H9 (cell line): ENCODE data around the gene SNX7. TPM values are rescaled to one million over a fixed set of nuclear protein-coding genes. Genes with fewer than 3 reads are reported as not detected.

Experiments used
- DNase-seq: peaks from one replicate; pipeline ENCODE4 v3.0.0-alpha.2; 2017
- H2AFZ ChIP-seq: one replicate; pipeline ENCODE4 v1.6.1; 2013; ENCODE audit warnings: mild to moderate bottlenecking, low read length, control low read depth, moderate library complexity
- H2AK5ac ChIP-seq: 2 replicates; pipeline ENCODE4 v1.6.1; 2013; ENCODE audit warnings: low read length, control low read depth, mixed read lengths; ENCODE audit not compliant: insufficient read length
- H2BK120ac ChIP-seq: one replicate; pipeline ENCODE4 v1.6.1; 2013; ENCODE audit warnings: low read depth, mild to moderate bottlenecking, low read length, control low read depth, inconsistent platforms; ENCODE audit not compliant: poor library complexity, severe bottlenecking
- H2BK12ac ChIP-seq: 2 replicates; pipeline ENCODE4 v1.6.1; 2013; ENCODE audit warnings: low read length, control low read depth, mixed read lengths, low read depth; ENCODE audit not compliant: insufficient read length
- H2BK15ac ChIP-seq: 2 replicates; pipeline ENCODE4 v1.6.1; 2013; ENCODE audit warnings: low read depth, low read length, control low read depth
- H2BK20ac ChIP-seq: one replicate; pipeline ENCODE4 v1.6.1; 2013; ENCODE audit warnings: low read depth, mild to moderate bottlenecking, low read length, control low read depth, inconsistent platforms; ENCODE audit not compliant: poor library complexity, severe bottlenecking
- H2BK5ac ChIP-seq: 2 replicates; pipeline ENCODE4 v1.6.1; 2013; ENCODE audit warnings: low read length, control low read depth, mixed read lengths; ENCODE audit not compliant: insufficient read length
- H3K14ac ChIP-seq: 2 replicates; pipeline ENCODE4 v1.6.1; 2013; ENCODE audit warnings: low read length, control low read depth; ENCODE audit not compliant: insufficient read depth
- H3K18ac ChIP-seq: 2 replicates; pipeline ENCODE4 v1.6.1; 2013; ENCODE audit warnings: low read depth, mild to moderate bottlenecking, mixed read lengths, low read length, control low read depth; ENCODE audit not compliant: insufficient read length
- H3K23ac ChIP-seq: 2 replicates; pipeline ENCODE4 v1.6.1; 2013; ENCODE audit warnings: low read length, control low read depth, mixed read lengths, low read depth; ENCODE audit not compliant: insufficient read length
- H3K23me2 ChIP-seq: 2 replicates; pipeline ENCODE4 v1.6.1; 2013; ENCODE audit warnings: low read depth, mild to moderate bottlenecking, mixed read lengths, low read length, control low read depth; ENCODE audit not compliant: insufficient read length, poor library complexity, severe bottlenecking
- H3K27ac ChIP-seq: 2 replicates; pipeline ENCODE4 v1.5.1; 2013; ENCODE audit warnings: low read length, control low read depth, mixed read lengths, low read depth; ENCODE audit not compliant: insufficient read length
- H3K27me3 ChIP-seq: 2 replicates; pipeline ENCODE4 v1.6.1; 2013; ENCODE audit warnings: low read length, control low read depth, inconsistent platforms; ENCODE audit not compliant: insufficient read depth
- H3K4ac ChIP-seq: 2 replicates; pipeline ENCODE4 v1.6.1; 2013; ENCODE audit warnings: low read depth, mild to moderate bottlenecking, control low read depth, inconsistent platforms, low read length, moderate library complexity
- H3K4me1 ChIP-seq: 2 replicates; pipeline ENCODE4 v1.6.1; 2013; ENCODE audit warnings: low read length, control low read depth, inconsistent platforms; ENCODE audit not compliant: insufficient read depth
- H3K4me2 ChIP-seq: 2 replicates; pipeline ENCODE4 v1.6.1; 2013; ENCODE audit warnings: low read length, control low read depth, mixed read lengths; ENCODE audit not compliant: insufficient read length, insufficient read depth
- H3K56ac ChIP-seq: 2 replicates; pipeline ENCODE4 v1.6.1; 2013; ENCODE audit warnings: low read depth, mild to moderate bottlenecking, mixed read lengths, low read length, control low read depth; ENCODE audit not compliant: insufficient read length
- H3K79me1 ChIP-seq: 2 replicates; pipeline ENCODE4 v1.6.1; 2013; ENCODE audit warnings: low read depth, mild to moderate bottlenecking, moderate library complexity, low read length, control low read depth, inconsistent platforms; ENCODE audit not compliant: insufficient read depth, poor library complexity, severe bottlenecking
- H3K79me2 ChIP-seq: 2 replicates; pipeline ENCODE4 v1.6.1; 2013; ENCODE audit warnings: low read length, control low read depth, inconsistent platforms; ENCODE audit not compliant: insufficient read depth
- H3K9ac ChIP-seq: 2 replicates; pipeline ENCODE4 v1.6.1; 2013; ENCODE audit warnings: low read length, control low read depth, mixed read lengths; ENCODE audit not compliant: insufficient read length; ENCODE audit errors: extremely low read depth
- H3K9me3 ChIP-seq: one replicate; pipeline ENCODE4 v1.6.1; 2013; ENCODE audit warnings: low read depth, low read length, inconsistent platforms; ENCODE audit not compliant: control insufficient read depth
- H3T11ph ChIP-seq: one replicate; pipeline ENCODE4 v1.6.1; 2013; ENCODE audit warnings: mild to moderate bottlenecking, low read length, control low read depth, inconsistent platforms
- H4K20me1 ChIP-seq: one replicate; pipeline ENCODE4 v1.6.1; 2013; ENCODE audit not compliant: control insufficient read depth, insufficient read length, insufficient read depth
- H4K5ac ChIP-seq: 2 replicates; pipeline ENCODE4 v1.6.1; 2013; ENCODE audit warnings: low read depth, mild to moderate bottlenecking, mixed read lengths, low read length, control low read depth; ENCODE audit not compliant: insufficient read length
- H4K8ac ChIP-seq: replicated peaks from 2 replicates; pipeline ENCODE4 v1.6.1; 2013; ENCODE audit warnings: low read length, control low read depth, mixed read lengths, low read depth; ENCODE audit not compliant: insufficient read length
- H4K91ac ChIP-seq: 2 replicates; pipeline ENCODE4 v1.6.1; 2013; ENCODE audit warnings: low read depth, mild to moderate bottlenecking, moderate library complexity, mixed read lengths, low read length, control low read depth; ENCODE audit not compliant: insufficient read length
- H3K27ac Mint-ChIP-seq, 3 experiments: 2 replicates in 2 of 3; 3 replicates in 1 of 3; pipeline ENCODE4 v1.8.0; 2020 to 2021; ENCODE audit warnings: mixed read lengths in 3 of 3, mild to moderate bottlenecking in 1 of 3, moderate library complexity in 1 of 3
- H3K27me3 Mint-ChIP-seq: 2 replicates; pipeline ENCODE4 v1.8.0; 2021; ENCODE audit warnings: low read depth, mild to moderate bottlenecking, moderate library complexity, mixed read lengths
- H3K36me3 Mint-ChIP-seq, 3 experiments: 2 replicates in 2 of 3; 3 replicates in 1 of 3; pipeline ENCODE4 v1.8.0; 2020 to 2021; ENCODE audit warnings: low read depth in 3 of 3, mixed read lengths in 3 of 3; ENCODE audit not compliant: insufficient read depth in 1 of 3
- H3K4me1 Mint-ChIP-seq, 2 experiments: 2 replicates each; pipeline ENCODE4 v1.8.0; 2020; ENCODE audit warnings: mixed read lengths in 2 of 2
- H3K4me3 Mint-ChIP-seq, 2 experiments: 2 replicates in 1 of 2; 3 replicates in 1 of 2; pipeline ENCODE4 v1.8.0; 2020 to 2021; ENCODE audit warnings: mild to moderate bottlenecking in 2 of 2, mixed read lengths in 2 of 2, moderate library complexity in 1 of 2
- H3K9me3 Mint-ChIP-seq, 2 experiments: 2 replicates in 1 of 2; 3 replicates in 1 of 2; pipeline ENCODE4 v1.8.0; 2020; ENCODE audit warnings: mild to moderate bottlenecking in 2 of 2, mixed read lengths in 2 of 2, moderate library complexity in 1 of 2
- WGBS: extraction: QIAGEN DNeasy Blood & Tissue Kit; methylation state at CpG from one replicate; pipeline ENCODE4 v1.1.7; 2013; ENCODE audit warnings: missing lambda C conversion rate, low lambda C conversion rate, mixed read lengths; ENCODE audit not compliant: insufficient read length; ENCODE audit errors: extremely low coverage; 5-methylcytosine and 5-hydroxymethylcytosine counted together
- total RNA-seq: library from RNA; stranded (reverse); gene quantifications from 2 replicates; pipeline ENCODE4 v1.2.1, GENCODE V29; 2021
- TF ChIP-seq, protein P1 (sequence below): fragments of 200-600 bp; sonication (generic); conservative IDR thresholded peaks from 3 replicates; pipeline ENCODE4 v1.8.0; 2021; ENCODE audit warnings: antibody characterized with exemption, mild to moderate bottlenecking

The SNX7 gene
- total RNA-seq, 1 experiment from 2014 or later = 24.7 TPM

DNA sequence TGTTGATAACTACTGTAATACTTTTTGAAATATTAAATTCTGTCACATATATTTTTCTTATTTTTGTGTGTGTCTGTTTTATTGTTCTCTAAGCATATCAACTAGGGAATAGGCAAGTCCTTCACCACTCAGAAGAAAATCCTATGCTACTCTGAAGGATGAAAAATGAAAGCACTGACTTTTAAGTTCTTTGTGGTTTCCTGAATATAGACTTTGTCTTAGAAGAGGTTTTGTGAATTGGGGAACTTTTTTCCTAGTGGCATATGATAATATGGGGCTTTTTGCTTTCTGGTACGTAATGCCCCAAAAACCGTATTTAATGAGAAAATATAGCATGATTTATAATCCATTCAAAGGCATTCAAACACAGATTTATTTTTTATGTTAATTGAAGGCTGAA lies 136.0 kb downstream of the SNX7 start:
- Histone ChIP-seq H4K5ac (no peak overlapping the region), H3K4me1 (no peaks in the 10 kb centered on the region), H3K23me2 (no peaks in the 10 kb centered on the region), H4K8ac (no peak overlapping the region), H2BK15ac (no peak overlapping the region), H3K14ac (no peak overlapping the region), H2BK12ac (no peak overlapping the region), H4K91ac (no peak overlapping the region), H3K9me3 (no peaks in the 10 kb centered on the region), H3K79me2 (no peaks in the 10 kb centered on the region), H2AK5ac (no peak overlapping the region), H2BK120ac (no peak overlapping the region), H3K4ac (no peak overlapping the region), H2BK5ac (no peak overlapping the region), H3K56ac (no peak overlapping the region), H3K4me2 (no peak overlapping the region), H3T11ph (no peak overlapping the region), H3K27me3 (no peaks in the 10 kb centered on the region), H2BK20ac (no peak overlapping the region), H3K79me1 (no peaks in the 10 kb centered on the region), H4K20me1 (no peaks in the 10 kb centered on the region), H3K18ac (no peak overlapping the region), H3K23ac (no peak overlapping the region), H2AFZ (no peak overlapping the region), H3K9ac (no peak overlapping the region), H3K27ac (no peak overlapping the region)
- H3K9me3 Mint-ChIP-seq = no peaks in the 10 kb centered on the region; a peak in 1 of 5 replicates
- TF ChIP-seq, protein P1, sequence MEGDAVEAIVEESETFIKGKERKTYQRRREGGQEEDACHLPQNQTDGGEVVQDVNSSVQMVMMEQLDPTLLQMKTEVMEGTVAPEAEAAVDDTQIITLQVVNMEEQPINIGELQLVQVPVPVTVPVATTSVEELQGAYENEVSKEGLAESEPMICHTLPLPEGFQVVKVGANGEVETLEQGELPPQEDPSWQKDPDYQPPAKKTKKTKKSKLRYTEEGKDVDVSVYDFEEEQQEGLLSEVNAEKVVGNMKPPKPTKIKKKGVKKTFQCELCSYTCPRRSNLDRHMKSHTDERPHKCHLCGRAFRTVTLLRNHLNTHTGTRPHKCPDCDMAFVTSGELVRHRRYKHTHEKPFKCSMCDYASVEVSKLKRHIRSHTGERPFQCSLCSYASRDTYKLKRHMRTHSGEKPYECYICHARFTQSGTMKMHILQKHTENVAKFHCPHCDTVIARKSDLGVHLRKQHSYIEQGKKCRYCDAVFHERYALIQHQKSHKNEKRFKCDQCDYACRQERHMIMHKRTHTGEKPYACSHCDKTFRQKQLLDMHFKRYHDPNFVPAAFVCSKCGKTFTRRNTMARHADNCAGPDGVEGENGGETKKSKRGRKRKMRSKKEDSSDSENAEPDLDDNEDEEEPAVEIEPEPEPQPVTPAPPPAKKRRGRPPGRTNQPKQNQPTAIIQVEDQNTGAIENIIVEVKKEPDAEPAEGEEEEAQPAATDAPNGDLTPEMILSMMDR = no peak
- H3K4me1 Mint-ChIP-seq = peaks cover 3 to 5% of the 10 kb centered on the region in 2 experiments; a peak in 2 of 4 replicates
- no peak for DNase-seq
- no peak overlapping the region for H3K27ac Mint-ChIP-seq
- no CpG with 5 or more reads among the region's 2 CpGs for WGBS
- no peaks in the 10 kb centered on the region for H3K27me3 Mint-ChIP-seq
- no peak overlapping the region for H3K4me3 Mint-ChIP-seq
- H3K36me3 Mint-ChIP-seq = no peaks in the 10 kb centered on the region; a peak in 1 of 7 replicates
